ENCODE results near the gene JMJD8.
"Not testable (repeated sequence)": the region's sequence is repeated elsewhere in the genome, so short reads cannot be mapped to it uniquely, and the experiment has no call there.

JMJD8 gene

GRCh38 chr16:708019-708418, 23.9 kb upstream of the JMJD8 start:
- DNase-seq, result no peak

- DNase-seq, result no peak
Measured at GRCh38 chr16:707062-707538, 23.0 kb upstream of the JMJD8 start.

- DNase-seq, result no peak
Measured at GRCh38 chr16:706189-707061, 22.3 kb upstream of the JMJD8 start.

GRCh38 chr16:705431-706188, 21.5 kb upstream of the JMJD8 start, which contains the start of gene FBXL16:
FBXL16 (minus strand) TSS chr16:705801; CDS start chr16:697405, 8,396 bp downstream.
- no peak for DNase-seq

- DNase-seq, result no peak
Measured at GRCh38 chr16:704552-705380, 20.6 kb upstream of the JMJD8 start.

GRCh38 chr16:704047-704446, 19.9 kb upstream of the JMJD8 start:
- DNase-seq, result no peak

- DNase-seq, result no peak
Measured at GRCh38 chr16:703406-703805, 19.3 kb upstream of the JMJD8 start.

GRCh38 chr16:702341-702740, 18.2 kb upstream of the JMJD8 start:
- no peak for DNase-seq

- DNase-seq, result peak; percentile 36
Measured at GRCh38 chr16:700684-701584, 16.8 kb upstream of the JMJD8 start.

GRCh38 chr16:698911-699671, 15.0 kb upstream of the JMJD8 start:
- DNase-seq, result no peak

- DNase-seq, result peak; percentile 52
Measured at GRCh38 chr16:695355-696089, 11.4 kb upstream of the JMJD8 start.

- no peak for DNase-seq
Measured at GRCh38 chr16:694863-695354, 10.8 kb upstream of the JMJD8 start.

- DNase-seq, result no peak
Measured at GRCh38 chr16:694187-694862, 10.2 kb upstream of the JMJD8 start.

GRCh38 chr16:693766-694165, 9.6 kb upstream of the JMJD8 start:
- DNase-seq, result peak; percentile 45

GRCh38 chr16:693364-693763, 9.2 kb upstream of the JMJD8 start:
- DNase-seq, result no peak

GRCh38 chr16:692356-693108, 8.4 kb upstream of the JMJD8 start:
- no peak for DNase-seq

GRCh38 chr16:691242-691641, 7.1 kb upstream of the JMJD8 start:
- not testable (repeated sequence) for DNase-seq

- DNase-seq, result no peak
Measured at GRCh38 chr16:689175-689897, 5.2 kb upstream of the JMJD8 start.

Data from activated gamma-delta T cell treated with Interleukin-2 at 50 U/mL for 16 hours (primary cell).